Measurements from ENCODE around the gene BCL2L15.

Gene BCL2L15

DNA sequence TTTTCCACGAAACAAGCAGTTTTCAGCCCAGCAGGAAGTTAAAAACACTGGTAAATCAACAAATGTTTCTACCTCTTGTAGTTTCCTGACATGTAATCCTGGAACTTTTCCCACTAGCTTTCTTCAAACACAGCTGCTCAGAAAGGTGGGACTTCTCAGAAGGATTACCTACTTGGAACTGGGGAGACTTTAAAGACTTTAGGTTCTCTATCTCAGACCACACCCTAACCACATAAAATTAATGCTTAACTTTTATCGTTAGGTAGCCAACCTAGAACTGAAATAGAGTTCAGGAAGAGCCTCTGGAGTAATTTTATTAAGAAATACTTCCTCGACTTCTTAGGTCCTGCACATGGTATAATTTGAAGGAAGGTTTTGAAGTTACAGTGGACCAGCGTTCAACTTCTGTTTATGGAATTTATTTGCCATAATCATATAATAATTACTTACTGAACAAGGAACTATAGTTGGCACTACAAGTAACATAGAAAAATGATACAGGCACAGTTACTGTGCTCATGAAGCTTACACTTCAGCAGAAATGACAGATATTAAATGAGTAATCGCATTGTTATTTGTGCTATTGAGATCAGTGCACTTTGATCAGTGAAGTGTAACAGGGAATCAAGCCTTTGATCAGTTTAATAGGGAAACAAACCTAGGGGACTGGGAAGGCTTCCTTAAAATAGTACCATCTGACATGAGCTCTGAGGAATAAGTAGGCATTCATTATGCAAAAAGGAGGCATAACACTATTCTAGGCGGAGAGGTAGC is at the start of gene BCL2L15:
TSS of gene BCL2L15 (minus strand) at position 180 of the 774 bp plus-strand sequence. CDS start 206 bp downstream, outside the sequence.
- Histone ChIP-seq H3K27ac (no peak within 1 kb of the TSS), H3K4me3 (no peak within 1 kb of the TSS)

- H3K4me3 ChIP-seq: no peak overlapping the region
Measured at GRCh38 chr1:113937146-113937545, 49.8 kb upstream of the BCL2L15 start.

DNA sequence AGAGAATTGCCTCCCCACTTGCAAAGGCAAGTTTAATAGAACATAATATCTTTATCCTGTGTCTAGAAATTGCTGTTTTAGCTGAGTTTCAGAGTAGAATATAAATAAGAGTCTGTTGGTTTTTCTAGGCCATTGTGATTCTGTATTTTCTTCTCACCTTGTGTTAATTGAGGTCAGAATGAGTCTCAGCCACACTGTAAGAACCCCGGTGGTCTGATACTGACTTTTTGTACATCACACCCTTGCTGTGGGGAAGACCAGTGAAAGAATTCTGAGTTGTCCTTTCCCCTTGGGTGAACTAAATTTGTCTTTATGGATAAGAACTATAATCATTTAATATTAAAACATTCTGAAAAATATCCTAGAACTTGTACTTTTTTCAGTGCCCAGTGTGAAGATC is 48.6 kb upstream of the BCL2L15 start:
- H3K27ac ChIP-seq: no peak overlapping the region
- H3K4me3 ChIP-seq: no peak overlapping the region

More at GRCh38 chr1:113937146-113937545, 49.8 kb upstream of the BCL2L15 start:
- H3K27ac ChIP-seq: no peak overlapping the region

- H3K4me3 ChIP-seq: no peak overlapping the region
- H3K27ac ChIP-seq: no peak overlapping the region
Measured at GRCh38 chr1:113935176-113935575, 47.8 kb upstream of the BCL2L15 start.

- H3K27ac ChIP-seq: no peak overlapping the region
- no peak overlapping the region for H3K4me3 ChIP-seq
Measured at GRCh38 chr1:113934511-113935055, 47.2 kb upstream of the BCL2L15 start.

GRCh38 chr1:113934006-113934405 is 46.6 kb upstream of the BCL2L15 start:
- H3K27ac ChIP-seq: peak overlapping the region in 1 of 21 experiments; percentile 99
- no peak overlapping the region for H3K4me3 ChIP-seq

DNA sequence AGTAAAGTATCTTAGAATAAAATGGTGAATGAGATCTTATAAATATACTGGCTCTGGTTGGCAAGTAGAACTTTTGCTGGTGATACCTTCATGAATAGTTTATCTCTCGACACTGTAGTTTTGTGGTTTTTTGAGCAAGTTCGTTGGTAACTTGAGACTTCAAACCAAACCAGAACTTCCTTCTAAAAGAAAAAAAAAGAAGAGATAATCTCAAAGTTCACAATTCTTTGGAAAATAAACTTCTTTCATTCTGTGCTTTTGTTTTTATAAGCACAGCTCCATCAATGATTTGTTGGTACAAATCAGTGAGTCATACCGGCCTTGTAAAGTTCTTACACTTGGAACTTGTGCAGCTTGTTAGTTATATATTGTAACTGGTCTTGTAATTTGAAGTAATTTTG is 44.1 kb upstream of the BCL2L15 start:
- Histone ChIP-seq H3K4me3 (peak overlapping the region in 3 of 7 experiments; percentile 82 to 99 (median 87)), H3K27ac (peak overlapping the region in 14 of 21 experiments; percentile 34 to 99 (median 94))

DNA sequence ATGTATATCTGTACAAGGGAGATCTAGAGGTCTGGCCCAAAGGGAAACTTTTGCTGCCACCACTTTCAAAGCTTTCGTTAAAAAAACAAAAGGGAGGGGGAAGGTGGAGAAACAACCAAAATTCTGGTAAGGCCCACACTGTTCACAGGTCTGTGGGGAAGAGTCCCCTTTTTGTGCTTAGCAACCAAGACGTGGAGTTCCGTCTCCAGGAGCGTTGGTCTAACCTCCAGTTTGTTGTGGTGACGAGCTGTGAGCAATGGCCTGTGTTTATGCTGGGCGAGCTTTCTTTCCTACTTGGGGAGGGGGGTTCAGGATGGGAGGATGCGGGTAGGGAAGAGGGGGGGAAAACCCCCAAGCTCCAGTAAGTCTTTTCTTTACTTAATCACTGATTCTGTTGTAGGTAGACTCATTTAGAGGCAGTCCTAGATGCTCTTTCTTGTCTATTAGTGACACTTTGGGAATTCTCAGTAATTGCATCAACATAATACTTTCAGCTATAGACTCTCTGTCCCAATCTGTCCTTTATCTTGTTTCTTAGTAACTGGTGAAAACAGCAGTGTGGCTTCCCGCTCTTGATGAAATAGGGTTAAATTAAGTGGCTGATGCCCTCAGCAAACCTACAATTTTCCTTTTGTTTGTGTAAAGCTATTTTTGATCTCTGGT is 43.2 kb upstream of the BCL2L15 start:
- H3K27ac ChIP-seq: peak overlapping the region in 20 of 21 experiments; percentile 91 to 99 (median 96)

GRCh38 chr1:113929750-113930498 is 42.5 kb upstream of the BCL2L15 start:
- Histone ChIP-seq H3K27ac (peak overlapping the region; percentile 84 to 99 (median 96)), H3K4me3 (peak overlapping the region; percentile 82 to 99 (median 98))

More for the DNA sequence above, 43.2 kb upstream of the BCL2L15 start:
- peak overlapping the region; percentile 82 to 99 (median 98) for H3K4me3 ChIP-seq

DNA sequence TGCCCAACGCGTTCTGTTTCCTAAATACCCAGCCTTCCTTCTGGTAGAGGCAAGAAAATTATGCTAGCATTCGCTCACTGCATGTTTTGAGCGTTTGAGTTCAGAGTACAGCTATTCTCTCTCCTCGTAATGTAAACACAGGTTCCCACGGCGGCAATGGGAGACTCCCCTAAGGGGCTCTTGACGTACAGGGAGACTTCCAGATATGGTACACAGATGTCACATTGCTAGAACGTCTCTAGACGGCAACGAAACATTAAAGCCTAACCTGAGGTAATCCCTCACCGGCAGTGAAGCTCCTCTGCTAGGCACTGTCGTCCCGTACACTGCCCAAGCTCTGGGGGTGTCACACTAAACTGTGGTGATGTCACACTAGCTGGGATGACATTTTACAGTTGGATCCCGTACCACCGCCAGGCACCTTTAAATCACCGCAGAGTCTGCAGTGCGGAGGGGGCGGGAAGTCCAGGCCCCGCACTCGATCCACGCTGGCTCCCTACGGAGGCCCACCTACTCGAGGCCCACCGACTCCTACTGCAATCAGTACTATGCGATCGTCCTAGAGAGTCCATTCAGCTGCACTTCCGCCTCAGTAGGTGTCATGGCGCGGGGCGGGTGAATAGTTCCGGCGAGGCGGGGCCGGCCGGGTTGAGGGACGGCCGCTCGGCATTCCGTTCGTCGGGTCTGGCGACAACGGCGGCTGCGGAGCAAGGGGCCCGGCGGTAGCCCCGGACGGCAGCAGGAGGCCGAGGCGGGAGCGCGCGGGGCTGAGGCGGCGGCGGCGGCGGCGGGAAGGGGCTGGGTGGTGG is 41.8 kb upstream of the BCL2L15 start, which contains the start of gene HIPK1:
TSS of gene HIPK1 (plus strand) at position 384 of the 809 bp plus-strand sequence.
- peak within 1 kb of the TSS; percentile 82 to 99 (median 98) for H3K4me3 ChIP-seq
- H3K27ac ChIP-seq: peak within 1 kb of the TSS; percentile 84 to 99 (median 96)

DNA sequence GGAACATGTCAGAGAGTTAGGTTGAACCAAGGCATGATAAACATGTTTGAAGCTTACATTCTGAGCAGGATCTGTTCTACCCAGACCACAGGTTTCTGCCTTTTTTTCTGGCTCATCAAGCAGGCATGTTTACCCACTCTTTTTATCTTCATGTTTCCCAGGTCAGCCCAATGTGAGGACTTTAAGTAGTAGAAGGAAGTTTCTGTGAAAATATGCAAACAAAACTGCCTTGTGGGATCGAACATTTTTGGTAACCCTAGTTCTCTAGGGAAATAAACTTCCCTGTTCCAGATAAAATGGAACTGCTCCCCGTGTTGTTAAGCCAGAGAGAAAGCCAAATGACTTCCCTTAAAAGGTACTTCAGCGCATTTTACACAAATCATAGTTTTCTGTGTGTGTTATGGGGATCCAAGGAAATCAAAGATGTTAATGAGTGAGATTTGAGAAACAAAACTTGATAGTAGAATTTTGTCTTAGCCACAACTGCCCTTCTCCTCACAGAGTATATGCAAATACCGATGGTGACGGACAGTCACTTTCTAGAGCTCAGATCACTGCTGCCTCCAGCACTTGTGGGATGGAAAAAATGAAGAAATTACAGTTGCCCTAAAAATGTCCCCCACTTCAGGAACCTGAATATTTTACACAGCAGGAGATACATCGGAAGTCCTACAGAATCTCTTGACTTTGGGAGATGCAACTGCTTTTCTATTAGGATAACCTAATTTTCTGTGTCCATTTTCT is 41.0 kb upstream of the BCL2L15 start:
- peak overlapping the region; percentile 82 to 99 (median 98) for H3K4me3 ChIP-seq

GRCh38 chr1:113924473-113924872 is 37.1 kb upstream of the BCL2L15 start:
- no peak overlapping the region for H3K27ac ChIP-seq
- H3K4me3 ChIP-seq: no peak overlapping the region

More for the DNA sequence above, 41.0 kb upstream of the BCL2L15 start:
- H3K27ac ChIP-seq: peak overlapping the region; percentile 84 to 99 (median 96)

DNA sequence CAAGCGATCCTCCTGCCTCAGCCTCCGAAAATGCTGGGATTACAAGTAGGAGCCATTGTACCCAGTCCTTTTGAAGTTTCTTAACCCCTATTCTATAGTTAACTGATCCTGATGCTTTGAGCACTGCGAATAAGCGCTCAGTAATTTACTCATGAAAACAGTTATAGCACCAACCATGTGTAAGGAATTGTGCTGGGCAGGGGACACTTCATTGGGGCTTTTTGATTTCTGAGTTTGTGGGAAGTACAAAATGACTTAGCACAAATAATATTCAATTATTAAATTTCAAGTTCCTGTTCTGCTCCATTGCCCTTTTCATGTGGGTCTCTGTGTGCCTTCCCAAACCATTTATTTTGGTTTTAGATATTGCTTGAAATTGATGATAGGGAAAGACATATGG is 35.6 kb upstream of the BCL2L15 start:
- no peak overlapping the region for H3K4me3 ChIP-seq
- no peak overlapping the region for H3K27ac ChIP-seq

GRCh38 chr1:113918243-113918642 is 30.9 kb upstream of the BCL2L15 start:
- no peak overlapping the region for H3K27ac ChIP-seq
- no peak overlapping the region for H3K4me3 ChIP-seq

DNA sequence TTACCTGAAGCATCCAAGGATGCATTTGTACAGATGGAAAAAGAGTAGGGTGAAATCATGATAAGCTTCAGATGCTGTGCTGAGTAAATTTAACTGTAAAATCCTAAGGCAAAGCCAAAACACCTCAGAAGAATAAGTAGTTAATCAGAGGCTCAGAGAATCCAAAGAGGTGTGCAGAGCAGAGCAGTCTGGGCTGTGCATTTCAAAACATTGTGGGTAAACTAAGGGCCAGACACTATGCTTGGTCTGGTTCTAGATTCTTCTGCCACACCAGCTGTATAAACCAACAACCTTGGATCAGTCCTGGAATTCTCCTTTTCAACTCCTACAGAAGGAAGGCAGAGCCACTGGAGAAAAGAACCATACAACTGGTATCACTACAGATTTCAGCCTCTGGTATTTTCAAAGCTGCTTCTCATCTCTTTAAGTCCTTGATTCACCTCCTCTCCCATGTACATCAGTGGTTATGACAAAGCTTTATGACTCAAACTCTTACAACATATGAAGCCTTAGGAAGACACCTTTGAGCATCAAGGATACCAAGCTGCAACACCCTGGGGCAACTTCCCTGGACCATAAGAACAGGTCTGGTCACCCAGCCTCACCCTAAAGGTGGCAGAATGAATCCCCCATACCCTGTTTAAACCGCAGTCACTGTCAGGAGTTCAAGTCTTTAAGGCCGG is 30.2 kb upstream of the BCL2L15 start:
- Histone ChIP-seq H3K27ac (no peak overlapping the region), H3K4me3 (no peak overlapping the region)

- no peak overlapping the region for H3K4me3 ChIP-seq
- H3K27ac ChIP-seq: no peak overlapping the region
Measured at GRCh38 chr1:113916974-113917373, 29.6 kb upstream of the BCL2L15 start.

DNA sequence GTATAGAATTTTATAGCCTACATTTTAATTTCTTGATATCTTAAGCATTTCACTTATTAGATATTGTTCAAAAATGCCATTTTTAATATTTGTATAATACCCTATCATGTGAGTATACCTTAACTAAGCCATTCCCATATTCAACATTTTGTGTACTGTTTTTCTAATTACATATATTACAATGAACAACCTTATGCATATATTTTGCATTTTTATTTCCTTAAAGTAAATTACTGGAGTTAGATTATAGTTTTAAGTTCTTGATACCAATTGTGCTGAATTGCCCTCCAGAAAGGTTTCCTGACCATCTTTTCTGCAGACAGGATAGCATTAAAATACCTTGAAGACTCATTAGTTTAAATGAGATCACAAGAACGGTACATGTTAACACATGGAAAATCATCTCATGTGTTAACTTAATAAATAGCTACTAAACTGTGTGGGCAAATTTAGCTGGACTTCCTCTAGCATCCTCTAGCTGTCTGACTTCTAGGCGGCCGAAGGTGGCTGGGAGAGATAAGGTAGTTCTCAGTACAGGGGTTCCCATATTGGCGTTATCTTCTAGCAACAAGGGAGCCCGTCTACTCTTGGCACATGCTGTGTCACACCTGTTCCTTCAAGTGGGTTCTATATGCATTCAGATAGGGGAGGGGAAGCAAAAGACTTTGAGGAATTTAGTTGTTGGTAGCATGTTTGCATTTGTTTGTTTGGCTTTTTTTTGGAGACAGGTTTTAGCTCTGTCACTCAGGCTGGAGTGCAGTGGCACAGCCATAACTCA is 26.7 kb upstream of the BCL2L15 start:
- Histone ChIP-seq H3K4me3 (no peak overlapping the region), H3K27ac (no peak overlapping the region)

All from skin epidermis (tissue), 12 donors.